ENCODE data around the gene MBP. TPM values are rescaled to one million over a fixed set of nuclear protein-coding genes. Genes with fewer than 3 reads are reported as not detected.

MBP gene
- total RNA-seq, 2 experiments from 2014 or later: 38.9 to 40.4 TPM

DNA sequence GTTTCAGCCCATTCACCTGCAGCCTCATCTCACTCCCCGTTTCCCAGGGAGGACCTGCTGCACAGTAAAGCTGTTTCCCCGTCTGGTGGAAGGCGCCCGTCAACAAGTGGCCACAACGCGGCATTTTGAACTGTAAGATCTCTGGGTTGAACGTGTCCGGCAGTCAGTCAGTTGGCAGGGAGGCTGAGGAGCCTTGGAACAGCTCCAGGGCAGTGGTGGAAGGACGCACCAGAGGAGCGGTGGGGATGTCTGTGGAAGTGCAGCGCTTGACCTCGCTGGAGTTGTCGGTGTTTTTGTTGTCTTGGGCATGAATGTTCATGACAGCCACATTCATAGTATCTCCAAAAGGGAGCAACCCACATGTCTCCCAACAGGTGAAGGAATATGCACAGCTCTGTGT, 31.4 kb upstream of the MBP start:
- Mint-ChIP-seq H3K4me1 (ENCODE audit: low read depth) (no peaks in the 10 kb centered on the region), H3K27ac (no peak overlapping the region), H3K9me3 (no peaks in the 10 kb centered on the region), H3K36me3 (no peaks in the 10 kb centered on the region), H3K4me3 (no peak overlapping the region), H3K27me3 (no peaks in the 10 kb centered on the region)
- ChIA-PET CTCF (no interaction called here), POLR2A (no interaction called here)
- DNase-seq: no peak
- intact Hi-C loops (cut with micrococcal nuclease): no loop called here

- DNase-seq: no peak
- H3K27me3 Mint-ChIP-seq: no peaks in the 10 kb centered on the region
- ChIA-PET POLR2A (no interaction called here), CTCF (no interaction called here)
- no peaks in the 10 kb centered on the region for H3K4me1 Mint-ChIP-seq (ENCODE audit: low read depth)
- H3K4me3 Mint-ChIP-seq: no peak overlapping the region
- H3K27ac Mint-ChIP-seq: no peak overlapping the region
- intact Hi-C loops (cut with micrococcal nuclease): no loop called here
- no peaks in the 10 kb centered on the region for H3K9me3 Mint-ChIP-seq
- H3K36me3 Mint-ChIP-seq: no peaks in the 10 kb centered on the region
Measured at GRCh38 chr18:77162580-77162979, 30.0 kb upstream of the MBP start.

- H3K27ac Mint-ChIP-seq: no peak overlapping the region
- H3K4me1 Mint-ChIP-seq (ENCODE audit: low read depth): no peaks in the 10 kb centered on the region
- intact Hi-C loops (cut with micrococcal nuclease): no loop called here
- H3K4me3 Mint-ChIP-seq: no peak overlapping the region
- no peaks in the 10 kb centered on the region for H3K36me3 Mint-ChIP-seq
- no peaks in the 10 kb centered on the region for H3K9me3 Mint-ChIP-seq
- no peak for DNase-seq
- POLR2A ChIA-PET: interaction anchor here (0.6 kb wide), 1 partner anchor 112 kb away, joined by 4 read pairs; no protein-coding TSS in a partner anchor
- H3K27me3 Mint-ChIP-seq: no peaks in the 10 kb centered on the region
- CTCF ChIA-PET: no interaction called here
Measured at GRCh38 chr18:77161961-77162360, 29.4 kb upstream of the MBP start.

DNA sequence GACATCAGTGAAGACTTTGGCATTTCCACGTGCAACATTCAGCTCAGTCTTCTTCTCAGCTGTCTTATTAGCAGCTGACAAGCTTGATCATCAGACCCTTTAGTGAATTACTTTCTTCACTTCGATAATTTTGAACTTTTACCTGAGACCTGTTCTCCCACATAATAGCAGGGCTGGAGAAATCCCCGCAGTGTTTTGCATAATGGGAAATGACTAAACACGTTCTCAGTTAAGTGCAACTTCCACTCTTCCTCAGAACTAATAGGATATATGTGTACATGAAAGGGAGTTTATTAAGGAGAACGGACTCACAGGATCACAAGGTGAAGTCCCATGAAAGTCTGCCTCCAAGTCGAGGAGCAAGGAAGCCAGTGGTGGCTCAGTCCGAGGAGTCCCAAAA, 28.8 kb upstream of the MBP start:
- CTCF ChIA-PET: no interaction called here
- H3K4me1 Mint-ChIP-seq (ENCODE audit: low read depth): no peaks in the 10 kb centered on the region
- H3K4me3 Mint-ChIP-seq: no peak overlapping the region
- no peak overlapping the region for H3K27ac Mint-ChIP-seq
- no peaks in the 10 kb centered on the region for H3K36me3 Mint-ChIP-seq
- POLR2A ChIA-PET: interaction anchor here (0.6 kb wide), 1 partner anchor 112 kb away, joined by 4 read pairs; no protein-coding TSS in a partner anchor
- no peaks in the 10 kb centered on the region for H3K9me3 Mint-ChIP-seq
- intact Hi-C loops (cut with micrococcal nuclease): no loop called here
- no peaks in the 10 kb centered on the region for H3K27me3 Mint-ChIP-seq
- no peak for DNase-seq

- H3K4me3 Mint-ChIP-seq: no peak overlapping the region
- POLR2A ChIA-PET: no interaction called here
- DNase-seq: no peak
- no peaks in the 10 kb centered on the region for H3K4me1 Mint-ChIP-seq (ENCODE audit: low read depth)
- H3K27me3 Mint-ChIP-seq: no peaks in the 10 kb centered on the region
- intact Hi-C loops (cut with micrococcal nuclease): no loop called here
- no peak overlapping the region for H3K27ac Mint-ChIP-seq
- no peaks in the 10 kb centered on the region for H3K9me3 Mint-ChIP-seq
- CTCF ChIA-PET: no interaction called here
- H3K36me3 Mint-ChIP-seq: no peaks in the 10 kb centered on the region
Measured at GRCh38 chr18:77160515-77160914, 27.9 kb upstream of the MBP start.

GRCh38 chr18:77157312-77157711, 24.7 kb upstream of the MBP start:
- no peaks in the 10 kb centered on the region for H3K27me3 Mint-ChIP-seq
- H3K36me3 Mint-ChIP-seq: no peaks in the 10 kb centered on the region
- H3K4me3 Mint-ChIP-seq: no peak overlapping the region
- H3K9me3 Mint-ChIP-seq: no peaks in the 10 kb centered on the region
- ChIA-PET POLR2A (no interaction called here), CTCF (interaction anchor here (0.7 to 1.2 kb wide), 2 partner anchors 55 to 157 kb away, joined by 3 to 4 read pairs; no protein-coding TSS in a partner anchor)
- intact Hi-C loops (cut with micrococcal nuclease): no loop called here
- no peak overlapping the region for H3K27ac Mint-ChIP-seq
- H3K4me1 Mint-ChIP-seq (ENCODE audit: low read depth): no peaks in the 10 kb centered on the region
- no peak for DNase-seq

GRCh38 chr18:77155031-77155430, 22.4 kb upstream of the MBP start:
- ChIA-PET POLR2A (no interaction called here), CTCF (no interaction called here)
- intact Hi-C loops (cut with micrococcal nuclease): no loop called here
- H3K4me1 Mint-ChIP-seq (ENCODE audit: low read depth): peaks cover 10% of the 10 kb centered on the region
- H3K27ac Mint-ChIP-seq: no peak overlapping the region
- H3K36me3 Mint-ChIP-seq: no peaks in the 10 kb centered on the region
- H3K4me3 Mint-ChIP-seq: no peak overlapping the region
- no peak for DNase-seq
- no peaks in the 10 kb centered on the region for H3K27me3 Mint-ChIP-seq
- no peaks in the 10 kb centered on the region for H3K9me3 Mint-ChIP-seq

DNA sequence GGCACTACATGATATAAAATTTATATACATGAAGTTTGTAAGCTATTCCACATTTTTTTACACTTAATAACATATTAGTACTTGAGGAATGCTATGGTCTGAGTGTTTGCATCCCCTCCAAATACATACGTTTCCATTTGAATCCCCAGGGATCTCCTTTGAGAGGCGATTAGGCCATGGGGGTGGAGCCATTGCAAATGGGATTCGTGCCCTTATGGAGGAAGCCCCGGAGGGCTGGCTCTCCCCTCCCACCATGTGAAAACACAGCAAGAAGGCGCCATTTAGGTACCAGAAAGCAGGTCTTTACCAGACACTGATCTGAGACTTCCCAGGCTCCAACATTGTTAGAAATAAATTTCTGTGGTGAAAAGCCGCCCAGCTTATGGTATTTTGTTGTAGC, 20.8 kb upstream of the MBP start:
- Mint-ChIP-seq H3K9me3 (no peaks in the 10 kb centered on the region), H3K36me3 (no peaks in the 10 kb centered on the region), H3K4me1 (ENCODE audit: low read depth) (peaks cover 10% of the 10 kb centered on the region), H3K4me3 (no peak overlapping the region), H3K27ac (no peak overlapping the region), H3K27me3 (no peaks in the 10 kb centered on the region)
- POLR2A ChIA-PET: no interaction called here
- CTCF ChIA-PET: interaction anchor here (0.6 kb wide), 2 partner anchors 25 to 52 kb away, joined by 3 read pairs; no protein-coding TSS in a partner anchor
- intact Hi-C loops (cut with micrococcal nuclease): no loop called here
- DNase-seq: no peak

- ChIA-PET POLR2A (no interaction called here), CTCF (no interaction called here)
- no peak overlapping the region for H3K27ac Mint-ChIP-seq
Measured at GRCh38 chr18:77151772-77152520, 19.4 kb upstream of the MBP start.

GRCh38 chr18:77151033-77151771, 18.6 kb upstream of the MBP start:
- ChIA-PET POLR2A (no interaction called here), CTCF (interaction anchor here (0.8 kb wide), 1 partner anchor 61 kb away, joined by 3 read pairs; no protein-coding TSS in a partner anchor)
- Mint-ChIP-seq H3K9me3 (no peaks in the 10 kb centered on the region), H3K4me3 (no peak overlapping the region), H3K36me3 (no peaks in the 10 kb centered on the region), H3K27me3 (no peaks in the 10 kb centered on the region), H3K27ac (peak overlapping the region; percentile 2), H3K4me1 (ENCODE audit: low read depth) (peaks cover 29% of the 10 kb centered on the region)
- DNase-seq: no peak
- intact Hi-C loops (cut with micrococcal nuclease): loop anchor here (1.0 kb wide), 1 partner anchor 58 kb away; no protein-coding TSS in a partner anchor

More at GRCh38 chr18:77151772-77152520, 19.4 kb upstream of the MBP start:
- Mint-ChIP-seq H3K4me3 (no peak overlapping the region), H3K27me3 (no peaks in the 10 kb centered on the region), H3K9me3 (no peaks in the 10 kb centered on the region), H3K36me3 (no peaks in the 10 kb centered on the region), H3K4me1 (ENCODE audit: low read depth) (peaks cover 21% of the 10 kb centered on the region)
- no peak for DNase-seq
- intact Hi-C loops (cut with micrococcal nuclease): loop anchor here (1.0 kb wide), 1 partner anchor 57 kb away; no protein-coding TSS in a partner anchor

DNA sequence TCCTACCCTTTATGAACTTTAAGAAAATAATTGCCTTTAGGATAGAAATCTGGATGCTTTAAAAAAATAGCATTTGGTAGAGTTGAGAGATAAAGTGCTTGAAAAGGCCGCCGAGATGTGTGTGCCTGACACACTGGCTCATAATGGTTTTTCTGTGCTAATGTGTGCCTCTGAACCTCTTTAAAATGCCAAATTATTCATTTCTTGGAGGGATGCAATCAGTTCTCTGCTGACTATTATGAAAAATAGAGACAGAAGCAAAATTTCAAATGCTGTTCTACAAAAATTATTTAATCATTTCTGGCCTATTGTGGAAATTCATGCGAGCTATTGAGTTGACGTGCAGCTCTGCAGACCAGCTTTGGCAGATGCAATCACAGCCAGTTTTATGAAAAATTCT, 18.0 kb upstream of the MBP start:
- Mint-ChIP-seq H3K27ac (no peak overlapping the region), H3K36me3 (no peaks in the 10 kb centered on the region), H3K9me3 (no peaks in the 10 kb centered on the region), H3K27me3 (no peaks in the 10 kb centered on the region), H3K4me3 (no peak overlapping the region), H3K4me1 (ENCODE audit: low read depth) (peaks cover 32% of the 10 kb centered on the region)
- no peak for DNase-seq
- CTCF ChIA-PET: interaction anchor here (0.8 kb wide), 1 partner anchor 61 kb away, joined by 3 read pairs; no protein-coding TSS in a partner anchor
- intact Hi-C loops (cut with micrococcal nuclease): no loop called here
- POLR2A ChIA-PET: no interaction called here

DNA sequence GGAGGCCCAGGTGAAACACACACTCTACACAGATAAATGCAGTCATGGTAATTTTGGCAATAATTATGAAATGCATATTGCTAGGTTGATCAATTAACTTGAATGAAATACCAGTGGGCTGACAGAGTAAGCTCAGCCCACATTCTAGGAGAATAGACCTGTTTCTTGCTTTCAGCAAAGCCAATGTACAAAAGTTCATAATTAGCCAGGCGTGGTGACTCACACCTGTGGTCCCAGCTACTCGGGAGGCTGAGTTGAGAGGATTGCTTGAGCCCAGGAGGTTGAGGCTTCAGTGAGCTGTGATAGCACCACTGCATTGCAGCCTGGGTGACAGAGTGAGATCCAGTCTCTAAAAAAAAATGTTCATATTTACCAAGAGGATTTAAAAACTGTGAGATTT, 15.7 kb upstream of the MBP start:
- CTCF ChIA-PET: no interaction called here
- H3K27me3 Mint-ChIP-seq: no peaks in the 10 kb centered on the region
- no peak overlapping the region for H3K27ac Mint-ChIP-seq
- H3K9me3 Mint-ChIP-seq: peaks cover 15% of the 10 kb centered on the region
- H3K4me3 Mint-ChIP-seq: no peak overlapping the region
- POLR2A ChIA-PET: no interaction called here
- H3K4me1 Mint-ChIP-seq (ENCODE audit: low read depth): peaks cover 41% of the 10 kb centered on the region
- intact Hi-C loops (cut with micrococcal nuclease): no loop called here
- peak; percentile 26 for DNase-seq
- peaks cover 4% of the 10 kb centered on the region for H3K36me3 Mint-ChIP-seq

Data from activated CD4-positive, alpha-beta memory T cell treated with anti-CD3 and anti-CD28 coated beads for 36 hours (primary cell).